Parathyroid adenoma (tissue), 2 donors: Measurements from ENCODE around the gene CIB1.

Source experiments
- H2AFZ ChIP-seq: fragments of 300-600 bp; sonication (generic); one replicate; pipeline ENCODE4 v1.7.0; 2017; ENCODE audit warnings: antibody characterized with exemption, mild to moderate bottlenecking
- H3K27ac ChIP-seq: fragments of 300-600 bp; sonication (generic); one replicate; pipeline ENCODE4 v1.7.0; 2017
- H3K27me3 ChIP-seq: fragments of 300-600 bp; sonication (generic); one replicate; pipeline ENCODE4 v1.7.0; 2017; ENCODE audit warnings: low read length; ENCODE audit not compliant: control insufficient read depth, insufficient read depth
- H3K36me3 ChIP-seq: fragments of 300-600 bp; sonication (generic); one replicate; pipeline ENCODE4 v1.7.0; 2017; ENCODE audit warnings: low read length; ENCODE audit not compliant: control insufficient read depth, insufficient read depth
- H3K4me1 ChIP-seq: fragments of 300-600 bp; sonication (generic); one replicate; pipeline ENCODE4 v1.7.0; 2017; ENCODE audit warnings: control low read depth
- H3K4me2 ChIP-seq: fragments of 300-600 bp; sonication (generic); one replicate; pipeline ENCODE4 v1.7.0; 2017; ENCODE audit warnings: low read length
- H3K4me3 ChIP-seq: fragments of 300-600 bp; sonication (generic); one replicate; pipeline ENCODE4 v1.7.0; 2017; ENCODE audit warnings: low read depth, low read length
- H3K79me2 ChIP-seq: fragments of 300-600 bp; sonication (generic); one replicate; pipeline ENCODE4 v1.7.0; 2017; ENCODE audit warnings: control low read depth
- H3K9ac ChIP-seq: fragments of 300-600 bp; sonication (generic); one replicate; pipeline ENCODE4 v1.7.0; 2017; ENCODE audit warnings: mild to moderate bottlenecking
- H3K9me3 ChIP-seq: fragments of 300-600 bp; sonication (generic); one replicate; pipeline ENCODE4 v1.7.0; 2017; ENCODE audit warnings: low read length; ENCODE audit not compliant: control insufficient read depth
- CTCF ChIP-seq: fragments of 300-600 bp; sonication (generic); IDR thresholded peaks from one replicate; pipeline ENCODE4 v1.7.0; 2017; ENCODE audit warnings: antibody characterized with exemption, mild to moderate bottlenecking
- donor health status: primary hyperparathyroidism.

The CIB1 gene

GRCh38 chr15:90268415-90268814, 34.7 kb upstream of the CIB1 start:
- Histone ChIP-seq H3K4me3 (no peak overlapping the region), H3K27ac (no peak overlapping the region), H3K27me3 (no peaks in the 10 kb centered on the region), H3K36me3 (no peaks in the 10 kb centered on the region), H3K79me2 (peaks cover 21% of the 10 kb centered on the region), H3K4me1 (peaks cover 9% of the 10 kb centered on the region), H3K4me2 (no peak overlapping the region), H2AFZ (no peak overlapping the region), H3K9me3 (no peaks in the 10 kb centered on the region), H3K9ac (no peak overlapping the region)
- no peak for TF ChIP-seq CTCF

GRCh38 chr15:90266485-90266884, 32.7 kb upstream of the CIB1 start:
- H3K27me3 ChIP-seq: no peaks in the 10 kb centered on the region
- peak overlapping the region; percentile 96 for H3K4me2 ChIP-seq
- peak overlapping the region; percentile 96 for H3K27ac ChIP-seq
- H3K9ac ChIP-seq: no peak overlapping the region
- no peaks in the 10 kb centered on the region for H3K36me3 ChIP-seq
- H2AFZ ChIP-seq: peak overlapping the region; percentile 96
- peak overlapping the region; percentile 76 for H3K4me3 ChIP-seq
- H3K4me1 ChIP-seq: peaks cover 9% of the 10 kb centered on the region
- H3K79me2 ChIP-seq: peaks cover 21% of the 10 kb centered on the region
- no peaks in the 10 kb centered on the region for H3K9me3 ChIP-seq
- TF ChIP-seq CTCF: no peak

GRCh38 chr15:90266061-90266431, 32.3 kb upstream of the CIB1 start:
- peak overlapping the region; percentile 87 for H3K9ac ChIP-seq
- peak overlapping the region; percentile 96 for H3K4me2 ChIP-seq
- peaks cover 9% of the 10 kb centered on the region for H3K4me1 ChIP-seq
- H3K27me3 ChIP-seq: no peaks in the 10 kb centered on the region
- no peaks in the 10 kb centered on the region for H3K36me3 ChIP-seq
- H2AFZ ChIP-seq: peak overlapping the region; percentile 96
- peak overlapping the region; percentile 76 for H3K4me3 ChIP-seq
- H3K27ac ChIP-seq: peak overlapping the region; percentile 96
- peaks cover 21% of the 10 kb centered on the region for H3K79me2 ChIP-seq
- no peaks in the 10 kb centered on the region for H3K9me3 ChIP-seq
- TF ChIP-seq CTCF: no peak

- Histone ChIP-seq H3K9me3 (no peaks in the 10 kb centered on the region), H3K27me3 (no peaks in the 10 kb centered on the region), H2AFZ (peak within 1 kb of the TSS; percentile 96), H3K4me2 (peak within 1 kb of the TSS; percentile 96), H3K36me3 (no peaks in the 10 kb centered on the region), H3K9ac (peak within 1 kb of the TSS; percentile 87), H3K4me1 (peaks cover 9% of the 10 kb centered on the region), H3K79me2 (peaks cover 21% of the 10 kb centered on the region), H3K4me3 (peak within 1 kb of the TSS; percentile 76), H3K27ac (peak within 1 kb of the TSS; percentile 96)
- TF ChIP-seq CTCF: no peak
These were observed 31.7 kb upstream of the CIB1 start, which contains the start of gene NGRN for GRCh38 chr15:90265271-90266060. Gene NGRN (plus strand): TSS chr15:90265672. CDS start chr15:90265713, 41 bp downstream.

GRCh38 chr15:90264671-90265070, 30.9 kb upstream of the CIB1 start:
- Histone ChIP-seq H2AFZ (peak overlapping the region; percentile 96), H3K27ac (peak overlapping the region; percentile 96)

More at GRCh38 chr15:90264671-90265070, 30.9 kb upstream of the CIB1 start:
- TF ChIP-seq CTCF: no peak
- H3K4me1 ChIP-seq: peaks cover 7% of the 10 kb centered on the region
- H3K27me3 ChIP-seq: no peaks in the 10 kb centered on the region
- peaks cover 21% of the 10 kb centered on the region for H3K79me2 ChIP-seq
- no peak overlapping the region for H3K9ac ChIP-seq
- peak overlapping the region; percentile 96 for H3K4me2 ChIP-seq
- peak overlapping the region; percentile 76 for H3K4me3 ChIP-seq
- H3K36me3 ChIP-seq: no peaks in the 10 kb centered on the region
- no peaks in the 10 kb centered on the region for H3K9me3 ChIP-seq
